ENCODE data around the gene ITPR2.

DNA sequence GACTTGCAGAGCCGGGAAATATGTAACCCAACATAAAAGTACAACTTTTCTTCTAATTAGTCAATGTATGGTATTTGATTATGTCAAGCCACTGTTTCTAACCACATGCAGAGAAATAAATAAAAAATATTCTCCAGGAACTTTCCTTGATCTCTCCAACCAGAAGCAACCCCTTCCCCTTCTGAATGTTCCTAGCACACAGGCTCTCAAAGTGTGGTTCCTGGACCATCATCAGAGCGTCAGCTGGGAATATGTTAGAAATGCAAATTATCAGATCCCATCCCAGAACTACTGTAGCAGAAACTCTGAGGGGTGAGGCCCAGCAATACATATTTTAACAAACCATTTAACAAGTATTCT, 21.0 kb upstream of the ITPR2 start:
- TF ChIP-seq, protein P1, sequence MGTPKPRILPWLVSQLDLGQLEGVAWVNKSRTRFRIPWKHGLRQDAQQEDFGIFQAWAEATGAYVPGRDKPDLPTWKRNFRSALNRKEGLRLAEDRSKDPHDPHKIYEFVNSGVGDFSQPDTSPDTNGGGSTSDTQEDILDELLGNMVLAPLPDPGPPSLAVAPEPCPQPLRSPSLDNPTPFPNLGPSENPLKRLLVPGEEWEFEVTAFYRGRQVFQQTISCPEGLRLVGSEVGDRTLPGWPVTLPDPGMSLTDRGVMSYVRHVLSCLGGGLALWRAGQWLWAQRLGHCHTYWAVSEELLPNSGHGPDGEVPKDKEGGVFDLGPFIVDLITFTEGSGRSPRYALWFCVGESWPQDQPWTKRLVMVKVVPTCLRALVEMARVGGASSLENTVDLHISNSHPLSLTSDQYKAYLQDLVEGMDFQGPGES (IDR thresholded peaks at IDR 0.05; ENCODE audit: low read depth, low read length) = no peak
- TF ChIP-seq, protein P2, sequence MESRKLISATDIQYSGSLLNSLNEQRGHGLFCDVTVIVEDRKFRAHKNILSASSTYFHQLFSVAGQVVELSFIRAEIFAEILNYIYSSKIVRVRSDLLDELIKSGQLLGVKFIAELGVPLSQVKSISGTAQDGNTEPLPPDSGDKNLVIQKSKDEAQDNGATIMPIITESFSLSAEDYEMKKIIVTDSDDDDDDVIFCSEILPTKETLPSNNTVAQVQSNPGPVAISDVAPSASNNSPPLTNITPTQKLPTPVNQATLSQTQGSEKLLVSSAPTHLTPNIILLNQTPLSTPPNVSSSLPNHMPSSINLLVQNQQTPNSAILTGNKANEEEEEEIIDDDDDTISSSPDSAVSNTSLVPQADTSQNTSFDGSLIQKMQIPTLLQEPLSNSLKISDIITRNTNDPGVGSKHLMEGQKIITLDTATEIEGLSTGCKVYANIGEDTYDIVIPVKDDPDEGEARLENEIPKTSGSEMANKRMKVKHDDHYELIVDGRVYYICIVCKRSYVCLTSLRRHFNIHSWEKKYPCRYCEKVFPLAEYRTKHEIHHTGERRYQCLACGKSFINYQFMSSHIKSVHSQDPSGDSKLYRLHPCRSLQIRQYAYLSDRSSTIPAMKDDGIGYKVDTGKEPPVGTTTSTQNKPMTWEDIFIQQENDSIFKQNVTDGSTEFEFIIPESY (IDR thresholded peaks at IDR 0.05; ENCODE audit: borderline replicate concordance, low read depth) = no peak
- TF ChIP-seq, protein P3, sequence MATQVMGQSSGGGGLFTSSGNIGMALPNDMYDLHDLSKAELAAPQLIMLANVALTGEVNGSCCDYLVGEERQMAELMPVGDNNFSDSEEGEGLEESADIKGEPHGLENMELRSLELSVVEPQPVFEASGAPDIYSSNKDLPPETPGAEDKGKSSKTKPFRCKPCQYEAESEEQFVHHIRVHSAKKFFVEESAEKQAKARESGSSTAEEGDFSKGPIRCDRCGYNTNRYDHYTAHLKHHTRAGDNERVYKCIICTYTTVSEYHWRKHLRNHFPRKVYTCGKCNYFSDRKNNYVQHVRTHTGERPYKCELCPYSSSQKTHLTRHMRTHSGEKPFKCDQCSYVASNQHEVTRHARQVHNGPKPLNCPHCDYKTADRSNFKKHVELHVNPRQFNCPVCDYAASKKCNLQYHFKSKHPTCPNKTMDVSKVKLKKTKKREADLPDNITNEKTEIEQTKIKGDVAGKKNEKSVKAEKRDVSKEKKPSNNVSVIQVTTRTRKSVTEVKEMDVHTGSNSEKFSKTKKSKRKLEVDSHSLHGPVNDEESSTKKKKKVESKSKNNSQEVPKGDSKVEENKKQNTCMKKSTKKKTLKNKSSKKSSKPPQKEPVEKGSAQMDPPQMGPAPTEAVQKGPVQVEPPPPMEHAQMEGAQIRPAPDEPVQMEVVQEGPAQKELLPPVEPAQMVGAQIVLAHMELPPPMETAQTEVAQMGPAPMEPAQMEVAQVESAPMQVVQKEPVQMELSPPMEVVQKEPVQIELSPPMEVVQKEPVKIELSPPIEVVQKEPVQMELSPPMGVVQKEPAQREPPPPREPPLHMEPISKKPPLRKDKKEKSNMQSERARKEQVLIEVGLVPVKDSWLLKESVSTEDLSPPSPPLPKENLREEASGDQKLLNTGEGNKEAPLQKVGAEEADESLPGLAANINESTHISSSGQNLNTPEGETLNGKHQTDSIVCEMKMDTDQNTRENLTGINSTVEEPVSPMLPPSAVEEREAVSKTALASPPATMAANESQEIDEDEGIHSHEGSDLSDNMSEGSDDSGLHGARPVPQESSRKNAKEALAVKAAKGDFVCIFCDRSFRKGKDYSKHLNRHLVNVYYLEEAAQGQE (IDR thresholded peaks at IDR 0.05; ENCODE audit: low read depth, low read length) = no peak
- TF ChIP-seq FOXM1 (IDR thresholded peaks at IDR 0.05; ENCODE audit: low read depth) = no peak
- TF ChIP-seq, protein P4, sequence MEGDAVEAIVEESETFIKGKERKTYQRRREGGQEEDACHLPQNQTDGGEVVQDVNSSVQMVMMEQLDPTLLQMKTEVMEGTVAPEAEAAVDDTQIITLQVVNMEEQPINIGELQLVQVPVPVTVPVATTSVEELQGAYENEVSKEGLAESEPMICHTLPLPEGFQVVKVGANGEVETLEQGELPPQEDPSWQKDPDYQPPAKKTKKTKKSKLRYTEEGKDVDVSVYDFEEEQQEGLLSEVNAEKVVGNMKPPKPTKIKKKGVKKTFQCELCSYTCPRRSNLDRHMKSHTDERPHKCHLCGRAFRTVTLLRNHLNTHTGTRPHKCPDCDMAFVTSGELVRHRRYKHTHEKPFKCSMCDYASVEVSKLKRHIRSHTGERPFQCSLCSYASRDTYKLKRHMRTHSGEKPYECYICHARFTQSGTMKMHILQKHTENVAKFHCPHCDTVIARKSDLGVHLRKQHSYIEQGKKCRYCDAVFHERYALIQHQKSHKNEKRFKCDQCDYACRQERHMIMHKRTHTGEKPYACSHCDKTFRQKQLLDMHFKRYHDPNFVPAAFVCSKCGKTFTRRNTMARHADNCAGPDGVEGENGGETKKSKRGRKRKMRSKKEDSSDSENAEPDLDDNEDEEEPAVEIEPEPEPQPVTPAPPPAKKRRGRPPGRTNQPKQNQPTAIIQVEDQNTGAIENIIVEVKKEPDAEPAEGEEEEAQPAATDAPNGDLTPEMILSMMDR (IDR thresholded peaks at IDR 0.05) = no peak
- no peak for TF ChIP-seq TAF1 (IDR thresholded peaks at IDR 0.05; ENCODE audit: borderline replicate concordance, low read depth, low read length)
- no peak for TF ChIP-seq EZH2phosphoT487 (IDR thresholded peaks at IDR 0.05; ENCODE audit: borderline replicate concordance, low read depth)
- TF ChIP-seq POLR2AphosphoS5 (IDR thresholded peaks at IDR 0.05; ENCODE audit: low read depth, low read length) = no peak
